Large intestine (tissue), 12 donors: ENCODE results near the gene NUP43. TPM values are rescaled to one million over a fixed set of nuclear protein-coding genes. Genes with fewer than 3 reads are reported as not detected.
A peak's percentile ranks its signal among the peaks of the same experiment; 100 is the strongest.

Experiments
- DNase-seq, 2 donors: peaks; one replicate each; pipeline versions ENCODE4 v3.0.0 to v3.0.0-alpha.2; 2013
- H3K27ac ChIP-seq: one replicate; pipeline ENCODE4 v1.5.1; 2013; ENCODE audit warnings: low read length
- H3K27me3 ChIP-seq: 2 replicates; pipeline ENCODE4 v1.6.1; 2013; ENCODE audit warnings: low read length; ENCODE audit not compliant: control insufficient read depth, insufficient read depth
- H3K36me3 ChIP-seq: 2 replicates; pipeline ENCODE4 v1.6.1; 2013; ENCODE audit warnings: low read length; ENCODE audit not compliant: control insufficient read depth, insufficient read depth
- H3K4me1 ChIP-seq: one replicate; pipeline ENCODE4 v1.6.1; 2013; ENCODE audit warnings: low read length; ENCODE audit not compliant: control insufficient read depth, insufficient read depth
- H3K4me3 ChIP-seq: one replicate; pipeline ENCODE4 v1.5.1; 2013; ENCODE audit warnings: low read length
- H3K9me3 ChIP-seq: one replicate; pipeline ENCODE4 v1.6.1; 2013; ENCODE audit warnings: mild to moderate bottlenecking, low read depth, low read length, moderate library complexity; ENCODE audit not compliant: control insufficient read depth
- WGBS: methylation state at CpG from one replicate; pipeline ENCODE4 v1.1.5; 2013; ENCODE audit warnings: low lambda C conversion rate; ENCODE audit not compliant: insufficient coverage; 5-methylcytosine and 5-hydroxymethylcytosine counted together
- long read RNA-seq, 11 donors: transcript quantifications; one replicate each; lab custom pipeline, GENCODE V29; 2026
- polyA plus RNA-seq: library from polyadenylated mRNA; unstranded; fragments of 120-200 nt; gene quantifications from one replicate; pipeline ENCODE4 v1.2.1, GENCODE V29; 2013

Gene NUP43, protein sequence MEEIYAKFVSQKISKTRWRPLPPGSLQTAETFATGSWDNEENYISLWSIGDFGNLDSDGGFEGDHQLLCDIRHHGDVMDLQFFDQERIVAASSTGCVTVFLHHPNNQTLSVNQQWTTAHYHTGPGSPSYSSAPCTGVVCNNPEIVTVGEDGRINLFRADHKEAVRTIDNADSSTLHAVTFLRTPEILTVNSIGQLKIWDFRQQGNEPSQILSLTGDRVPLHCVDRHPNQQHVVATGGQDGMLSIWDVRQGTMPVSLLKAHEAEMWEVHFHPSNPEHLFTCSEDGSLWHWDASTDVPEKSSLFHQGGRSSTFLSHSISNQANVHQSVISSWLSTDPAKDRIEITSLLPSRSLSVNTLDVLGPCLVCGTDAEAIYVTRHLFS
- polyA plus RNA-seq, result 27.2 TPM
- long read RNA-seq, donor 1, partial matches to known transcripts, result 16 of 19 reads
- long read RNA-seq, donor 1, other reads (novel, unspliced or antisense), result 0 of 19 reads
- long read RNA-seq, donor 2, transcript NUP43-201 (8 exons, 3,874 nt), result major isoform, 7 of 7 reads
- long read RNA-seq, donor 2, partial matches to known transcripts, result 0 of 7 reads
- long read RNA-seq, donor 2, other reads (novel, unspliced or antisense), result 0 of 7 reads
- long read RNA-seq, donor 3, transcript NUP43-201 (8 exons, 3,874 nt), result major isoform, 6 of 21 reads
- long read RNA-seq, donor 3, partial matches to known transcripts, result 15 of 21 reads
- long read RNA-seq, donor 3, other reads (novel, unspliced or antisense), result 0 of 21 reads
- long read RNA-seq, donor 4, result 0 reads
- long read RNA-seq, donor 5, partial matches to known transcripts, result 0 of 4 reads
- long read RNA-seq, donor 5, other reads (novel, unspliced or antisense), result 0 of 4 reads
- long read RNA-seq, donor 6, partial matches to known transcripts, result 0 of 2 reads
- long read RNA-seq, donor 6, other reads (novel, unspliced or antisense), result 0 of 2 reads
- long read RNA-seq, donor 7, partial matches to known transcripts, result 6 of 9 reads
- long read RNA-seq, donor 7, other reads (novel, unspliced or antisense), result 0 of 9 reads
- long read RNA-seq, donor 8, partial matches to known transcripts, result 17 of 20 reads
- long read RNA-seq, donor 8, other reads (novel, unspliced or antisense), result 0 of 20 reads
- long read RNA-seq, donor 9, partial matches to known transcripts, result 0 of 2 reads
- long read RNA-seq, donor 9, other reads (novel, unspliced or antisense), result 0 of 2 reads
- long read RNA-seq, donor 10, partial matches to known transcripts, result 0 of 1 reads
- long read RNA-seq, donor 10, other reads (novel, unspliced or antisense), result 0 of 1 reads
- long read RNA-seq, donor 11, partial matches to known transcripts, result 0 of 2 reads
- long read RNA-seq, donor 11, other reads (novel, unspliced or antisense), result 0 of 2 reads

DNA sequence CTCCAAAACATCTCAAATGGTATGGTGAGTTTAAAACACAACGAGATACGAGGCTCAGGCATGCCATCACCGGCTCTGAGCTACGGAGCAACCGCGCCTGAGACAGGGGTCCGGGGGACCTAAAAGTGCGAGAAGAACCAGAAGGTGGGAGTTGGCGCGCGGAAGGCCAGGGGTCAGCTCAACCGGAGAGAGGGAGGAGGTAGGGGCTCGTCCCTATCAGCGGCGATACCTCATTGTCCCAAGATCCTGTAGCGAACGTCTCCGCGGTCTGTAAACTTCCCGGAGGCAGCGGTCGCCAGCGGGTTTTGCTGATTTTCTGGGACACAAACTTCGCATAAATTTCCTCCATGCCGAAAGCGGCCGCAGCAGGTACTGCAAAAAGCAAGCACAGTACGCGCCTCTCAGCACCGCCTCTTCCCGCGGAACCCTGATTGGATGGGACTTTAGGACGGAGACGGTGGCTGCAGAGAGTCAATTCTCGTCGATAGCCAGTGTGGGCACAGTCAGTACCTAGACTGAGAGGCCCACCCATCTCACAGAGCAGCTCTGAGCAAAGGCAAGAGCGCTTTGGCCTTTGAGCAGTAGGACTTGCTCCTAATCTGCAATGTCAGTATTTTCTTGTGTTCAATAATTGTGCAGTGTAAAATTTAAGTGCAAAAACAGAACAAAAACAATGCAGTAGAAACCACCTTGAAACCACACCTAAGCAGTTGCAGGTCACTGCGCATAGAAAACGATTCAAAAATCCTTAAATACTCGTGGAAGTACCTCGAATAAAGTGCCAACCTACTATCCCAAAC, at the start of gene NUP43:
NUP43 (minus strand) TSS at position 383 of the 800 bp plus-strand sequence; CDS start at position 349, 34 bp downstream.
- 100% methylated on average over 1 of the region's 41 CpGs for WGBS
- Histone ChIP-seq H3K27ac (peak within 1 kb of the TSS; percentile 45), H3K36me3 (peaks cover 17% of the 10 kb centered on the region), H3K27me3 (no peaks in the 10 kb centered on the region), H3K9me3 (no peaks in the 10 kb centered on the region), H3K4me3 (peak within 1 kb of the TSS; percentile 60), H3K4me1 (peaks cover 7% of the 10 kb centered on the region)
- peak; percentile 90 to 95 for DNase-seq

DNA sequence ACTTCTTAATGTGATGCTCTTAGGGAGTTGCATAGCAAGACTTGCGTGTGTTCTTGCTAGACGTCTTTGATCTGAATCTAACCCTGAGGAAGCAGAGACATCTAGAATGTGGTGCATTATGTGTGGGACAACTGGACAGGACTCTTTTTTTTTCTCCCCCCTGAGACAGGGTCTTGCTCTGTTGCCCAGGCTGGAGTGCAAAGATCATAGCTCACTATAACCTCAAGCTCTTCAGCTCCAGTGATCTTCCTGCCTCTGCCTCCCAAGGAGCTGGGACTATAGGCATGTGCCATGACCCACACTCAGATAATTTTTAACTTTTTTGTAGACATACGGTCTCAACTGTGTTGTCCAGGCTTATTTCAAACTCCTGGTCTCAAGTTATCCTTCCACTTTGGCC, 37.2 kb upstream of the NUP43 start:
- Histone ChIP-seq H3K4me3 (no peak overlapping the region), H3K4me1 (peaks cover 1% of the 10 kb centered on the region), H3K27me3 (no peaks in the 10 kb centered on the region), H3K36me3 (peaks cover 8% of the 10 kb centered on the region), H3K9me3 (no peaks in the 10 kb centered on the region), H3K27ac (no peak overlapping the region)
- WGBS, result no CpG with 5 or more reads among the region's 3 CpGs
- no peak for DNase-seq

DNA sequence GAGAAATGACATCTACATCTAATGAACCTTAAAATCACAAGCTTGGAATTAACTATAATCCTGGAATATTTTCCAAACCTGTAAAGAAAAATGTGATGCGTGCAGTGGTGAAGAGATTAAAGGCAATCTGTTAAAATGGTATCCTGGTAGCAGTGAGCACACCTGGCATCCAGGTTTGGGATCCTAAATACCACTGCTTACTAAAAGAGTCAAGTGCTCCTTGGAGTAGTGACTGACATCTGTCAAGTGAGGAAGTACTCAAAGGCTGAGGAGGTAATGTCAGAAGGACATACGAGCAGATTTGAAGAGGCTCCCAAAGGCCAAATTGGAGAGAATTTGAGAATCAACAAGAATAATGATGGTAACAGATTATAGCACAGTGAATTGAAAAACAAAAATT, 36.0 kb upstream of the NUP43 start:
- Histone ChIP-seq H3K36me3 (peaks cover 10% of the 10 kb centered on the region), H3K27ac (no peak overlapping the region), H3K4me3 (no peak overlapping the region), H3K27me3 (no peaks in the 10 kb centered on the region), H3K4me1 (peaks cover 4% of the 10 kb centered on the region), H3K9me3 (no peaks in the 10 kb centered on the region)
- no peak for DNase-seq
- 80% methylated on average over 1 of the region's 2 CpGs for WGBS

DNA sequence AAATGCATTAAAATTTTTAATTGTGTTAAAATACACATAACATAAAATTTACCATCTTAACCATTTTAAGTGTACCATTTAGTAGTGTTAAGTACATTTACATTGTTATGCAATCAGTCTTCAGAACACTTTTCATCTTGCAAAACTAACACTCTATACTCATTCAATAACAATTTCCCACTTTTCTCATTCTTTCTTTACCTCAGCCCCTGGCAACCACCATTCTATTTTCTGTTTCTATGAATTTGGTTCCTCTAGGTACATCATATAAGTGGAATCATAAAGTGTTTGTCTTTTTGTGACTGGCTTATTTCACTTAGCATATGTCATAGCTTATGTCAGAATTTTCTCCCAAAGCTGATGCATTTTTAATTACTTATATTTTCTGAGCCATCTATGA, 35.4 kb upstream of the NUP43 start:
- Histone ChIP-seq H3K36me3 (peaks cover 10% of the 10 kb centered on the region), H3K4me3 (no peak overlapping the region), H3K9me3 (no peaks in the 10 kb centered on the region), H3K4me1 (peaks cover 4% of the 10 kb centered on the region), H3K27me3 (no peaks in the 10 kb centered on the region), H3K27ac (no peak overlapping the region)
- DNase-seq, result no peak

DNA sequence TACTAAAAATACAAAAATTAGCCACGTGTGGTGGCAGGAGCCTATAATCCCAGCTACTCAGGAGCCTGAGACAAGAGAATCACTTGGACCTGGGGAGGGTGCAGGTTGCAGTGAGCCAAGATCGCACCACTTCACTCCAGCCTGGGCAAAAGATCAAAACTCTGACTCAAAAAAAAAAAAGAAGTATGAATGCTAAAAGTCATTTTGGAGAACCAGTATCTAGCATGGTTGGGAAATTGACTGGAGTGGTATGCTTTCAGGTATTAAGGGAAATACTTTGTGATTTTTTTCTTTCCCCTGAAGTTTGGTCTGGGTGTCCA, 33.3 kb upstream of the NUP43 start:
- WGBS, result no CpG with 5 or more reads among the region's 2 CpGs
- DNase-seq, result peak in 1 of 2 donors; percentile 8
- no peaks in the 10 kb centered on the region for H3K9me3 ChIP-seq
- H3K27me3 ChIP-seq, result no peaks in the 10 kb centered on the region
- H3K27ac ChIP-seq, result peak overlapping the region; percentile 59
- peaks cover 16% of the 10 kb centered on the region for H3K36me3 ChIP-seq
- peaks cover 4% of the 10 kb centered on the region for H3K4me1 ChIP-seq
- no peak overlapping the region for H3K4me3 ChIP-seq

DNA sequence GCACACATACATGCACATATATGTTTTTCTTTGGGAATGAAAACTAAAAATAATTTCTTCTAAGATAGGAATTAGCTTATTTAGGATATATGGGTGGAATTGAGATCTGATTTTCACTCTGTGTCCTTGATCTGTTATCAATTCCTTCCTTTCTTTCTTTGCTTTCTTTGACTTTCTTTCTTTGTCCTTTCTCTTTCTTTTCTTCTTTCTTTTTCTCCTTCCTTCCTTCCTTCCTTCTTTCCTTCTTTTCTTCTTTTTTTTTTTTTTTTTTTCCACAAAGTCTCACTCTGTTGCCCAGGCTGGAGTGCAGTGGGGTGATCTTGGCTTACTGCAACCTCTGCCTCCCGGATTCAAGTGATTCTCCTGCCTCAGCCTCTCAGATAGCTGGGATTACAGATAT, 31.3 kb upstream of the NUP43 start:
- Histone ChIP-seq H3K27me3 (no peaks in the 10 kb centered on the region), H3K4me3 (no peak overlapping the region), H3K27ac (peak overlapping the region; percentile 63), H3K36me3 (peaks cover 23% of the 10 kb centered on the region), H3K4me1 (peaks cover 4% of the 10 kb centered on the region), H3K9me3 (no peaks in the 10 kb centered on the region)
- no peak for DNase-seq
- WGBS, result no CpG with 5 or more reads among the region's 1 CpG

DNA sequence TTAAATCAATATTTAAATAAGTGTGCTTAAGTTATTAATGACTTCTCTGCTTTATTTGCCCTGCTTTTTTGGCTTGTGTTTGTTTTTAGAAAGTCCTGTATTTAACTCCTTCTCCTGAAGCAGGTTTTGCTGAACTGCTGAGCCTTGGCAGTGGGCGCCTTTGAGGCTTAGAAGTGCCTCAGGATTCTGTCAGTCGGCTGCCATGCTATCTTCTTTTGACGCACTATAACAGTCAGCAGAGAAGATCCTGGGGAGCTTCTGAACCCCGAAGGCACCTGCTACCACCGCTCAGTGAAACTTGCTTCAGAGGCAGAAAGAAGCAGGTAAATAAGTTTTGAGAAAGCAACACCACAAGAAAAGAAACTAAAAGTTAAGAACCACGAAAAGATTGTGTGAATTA, 25.6 kb upstream of the NUP43 start:
- DNase-seq, result no peak
- Histone ChIP-seq H3K4me3 (no peak overlapping the region), H3K4me1 (no peaks in the 10 kb centered on the region), H3K27ac (no peak overlapping the region), H3K27me3 (no peaks in the 10 kb centered on the region), H3K9me3 (no peaks in the 10 kb centered on the region), H3K36me3 (peaks cover 36% of the 10 kb centered on the region)
- 90% methylated on average over 1 of the region's 6 CpGs for WGBS

DNA sequence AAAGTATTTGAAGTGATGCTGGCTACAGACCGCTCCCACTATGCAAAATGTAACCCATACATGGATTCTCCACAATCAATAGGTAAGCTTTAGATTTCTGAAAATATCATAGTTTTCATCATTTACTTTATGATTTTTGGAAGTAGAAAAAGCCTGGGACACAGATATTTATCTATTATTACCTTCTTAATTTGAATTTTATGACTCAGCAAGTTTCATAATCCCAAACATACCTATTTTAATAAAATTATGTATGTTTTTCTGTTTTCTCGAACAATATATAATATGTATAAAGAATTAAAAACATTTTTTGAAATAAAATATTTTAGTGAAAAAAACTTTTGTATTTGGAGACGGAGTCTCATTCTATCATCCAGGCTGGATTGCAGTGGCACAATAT, 24.9 kb upstream of the NUP43 start:
- no peak for DNase-seq
- H3K36me3 ChIP-seq, result peaks cover 33% of the 10 kb centered on the region
- H3K27me3 ChIP-seq, result no peaks in the 10 kb centered on the region
- no peaks in the 10 kb centered on the region for H3K4me1 ChIP-seq
- H3K27ac ChIP-seq, result no peak overlapping the region
- no peak overlapping the region for H3K4me3 ChIP-seq
- 100% methylated on average over 2 of the region's 3 CpGs for WGBS
- H3K9me3 ChIP-seq, result no peaks in the 10 kb centered on the region

DNA sequence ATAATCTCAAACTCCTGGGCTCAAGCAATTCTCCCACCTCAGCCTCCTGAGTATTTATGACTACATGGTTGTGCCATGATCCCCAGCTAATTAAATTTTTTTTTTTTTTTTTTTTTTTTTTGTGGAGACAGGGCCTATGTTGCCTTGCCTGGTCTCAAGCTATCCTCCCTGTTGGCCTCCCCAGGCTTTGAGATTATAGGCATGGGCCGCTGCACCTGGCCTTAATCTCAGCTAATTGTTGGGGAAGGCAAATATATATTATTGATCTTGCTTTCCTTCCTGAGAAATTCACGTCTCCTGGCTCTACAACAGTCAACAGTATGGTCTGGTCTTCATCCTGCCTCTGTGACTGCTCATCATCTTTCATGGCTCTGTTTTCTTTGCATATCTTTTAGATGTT, 23.3 kb upstream of the NUP43 start:
- no peak overlapping the region for H3K27ac ChIP-seq
- no CpG with 5 or more reads among the region's 2 CpGs for WGBS
- H3K36me3 ChIP-seq, result peaks cover 30% of the 10 kb centered on the region
- no peak overlapping the region for H3K4me3 ChIP-seq
- H3K27me3 ChIP-seq, result no peaks in the 10 kb centered on the region
- DNase-seq, result no peak
- H3K9me3 ChIP-seq, result peaks cover 5% of the 10 kb centered on the region
- no peaks in the 10 kb centered on the region for H3K4me1 ChIP-seq
